ENCODE results near the gene OR4C5.
"Not testable (repeated sequence)": the region's sequence is repeated elsewhere in the genome, so short reads cannot be mapped to it uniquely, and the experiment has no call there.

- TF ChIP-seq, protein P1, sequence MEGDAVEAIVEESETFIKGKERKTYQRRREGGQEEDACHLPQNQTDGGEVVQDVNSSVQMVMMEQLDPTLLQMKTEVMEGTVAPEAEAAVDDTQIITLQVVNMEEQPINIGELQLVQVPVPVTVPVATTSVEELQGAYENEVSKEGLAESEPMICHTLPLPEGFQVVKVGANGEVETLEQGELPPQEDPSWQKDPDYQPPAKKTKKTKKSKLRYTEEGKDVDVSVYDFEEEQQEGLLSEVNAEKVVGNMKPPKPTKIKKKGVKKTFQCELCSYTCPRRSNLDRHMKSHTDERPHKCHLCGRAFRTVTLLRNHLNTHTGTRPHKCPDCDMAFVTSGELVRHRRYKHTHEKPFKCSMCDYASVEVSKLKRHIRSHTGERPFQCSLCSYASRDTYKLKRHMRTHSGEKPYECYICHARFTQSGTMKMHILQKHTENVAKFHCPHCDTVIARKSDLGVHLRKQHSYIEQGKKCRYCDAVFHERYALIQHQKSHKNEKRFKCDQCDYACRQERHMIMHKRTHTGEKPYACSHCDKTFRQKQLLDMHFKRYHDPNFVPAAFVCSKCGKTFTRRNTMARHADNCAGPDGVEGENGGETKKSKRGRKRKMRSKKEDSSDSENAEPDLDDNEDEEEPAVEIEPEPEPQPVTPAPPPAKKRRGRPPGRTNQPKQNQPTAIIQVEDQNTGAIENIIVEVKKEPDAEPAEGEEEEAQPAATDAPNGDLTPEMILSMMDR (IDR thresholded peaks at IDR 0.05 in 4 of 5, conservative IDR thresholded peaks at IDR 0.05 in 1 of 5) = not testable (repeated sequence)
- TF ChIP-seq POLR2A (IDR thresholded peaks at IDR 0.05) = not testable (repeated sequence)
These were observed 46.5 kb downstream of the OR4C5 start for GRCh38 chr11:48319813-48320212.
